Omental fat pad (tissue), 4 donors: ENCODE data around the gene CAPN13. TPM values are rescaled to one million over a fixed set of nuclear protein-coding genes. Genes with fewer than 3 reads are reported as not detected.

ENCODE experiments used
- ATAC-seq: fragments of 150-250 bp; one replicate; pipeline ENCODE4 v1.9.1; 2016; ENCODE audit warnings: mild to moderate bottlenecking, moderate library complexity; ENCODE audit not compliant: low FRiP score
- DNase-seq: peaks from one replicate; pipeline ENCODE4 v3.0.0-alpha.2; 2019; ENCODE audit warnings: low spot score
- CTCF ChIP-seq, 3 donors: fragments of 450-650 bp; IDR thresholded peaks; one replicate each; pipeline ENCODE4 v1.5.1; 2016 to 2017; ENCODE audit warnings: antibody characterized with exemption in 3 of 3, mild to moderate bottlenecking in 3 of 3, moderate library complexity in 2 of 3
- total RNA-seq, 4 donors: library from RNA; depleted of rRNA; stranded (reverse); fragments of >200 nt; gene quantifications; one replicate each; pipeline ENCODE4 v1.1.0, GENCODE V29; 2016

CAPN13 gene
- total RNA-seq, 4 donors from 2014 or later = not detected

GRCh38 chr2:30800159-30800558, 7.1 kb downstream of the CAPN13 start:
- ATAC-seq (no peak), DNase-seq (no peak)
- no peak for TF ChIP-seq CTCF (IDR thresholded peaks at IDR 0.05)

DNA sequence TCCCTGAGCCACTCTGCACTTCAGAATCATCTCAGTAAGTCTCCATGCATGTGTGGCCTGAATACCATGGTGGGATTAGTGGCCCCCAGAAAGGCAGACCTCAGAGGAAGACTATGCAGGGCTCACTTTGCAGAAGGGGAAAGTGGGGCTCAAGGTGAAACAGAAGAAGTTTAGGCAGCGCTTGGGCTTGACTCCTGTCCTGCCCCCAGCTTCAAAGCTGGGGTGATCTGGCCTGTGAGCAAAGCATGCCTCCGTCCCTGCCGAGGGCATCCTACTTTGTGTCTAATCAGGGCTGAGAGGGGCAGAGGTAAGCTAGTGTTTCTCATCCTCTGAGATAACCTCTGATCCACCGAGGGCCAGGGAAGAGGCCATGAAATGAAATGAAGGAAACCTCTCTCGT, 7.9 kb downstream of the CAPN13 start:
- no peak for DNase-seq
- ATAC-seq = no peak
- TF ChIP-seq CTCF (IDR thresholded peaks at IDR 0.05) = no peak

- ATAC-seq = no peak
- DNase-seq = no peak
- no peak for TF ChIP-seq CTCF (IDR thresholded peaks at IDR 0.05)
Observed at GRCh38 chr2:30798536-30798991, 8.7 kb downstream of the CAPN13 start.

- no peak for ATAC-seq
- no peak for DNase-seq
- TF ChIP-seq CTCF (IDR thresholded peaks at IDR 0.05) = no peak
Observed at GRCh38 chr2:30797381-30798015, 9.7 kb downstream of the CAPN13 start.

DNA sequence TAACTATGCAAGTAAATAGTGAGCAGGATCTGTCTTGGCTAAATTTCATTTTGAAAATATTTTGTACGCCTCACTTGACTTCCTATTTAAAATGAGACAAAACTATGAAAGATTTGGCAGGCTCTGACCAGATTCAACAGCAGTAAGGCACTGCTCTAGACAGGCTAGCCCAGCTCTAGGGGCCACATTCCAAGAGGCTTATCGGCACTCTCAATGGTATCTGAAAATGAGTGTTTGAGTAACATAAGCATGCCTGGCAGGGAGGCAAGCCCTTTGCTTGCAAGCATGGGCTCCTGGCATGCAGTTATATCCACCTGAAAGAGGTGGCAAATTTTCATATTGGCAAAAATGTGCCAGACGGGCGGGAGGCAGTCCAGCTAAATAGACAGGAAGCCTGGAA, 10.5 kb downstream of the CAPN13 start:
- ATAC-seq = no peak
- TF ChIP-seq CTCF (IDR thresholded peaks at IDR 0.05) = no peak
- DNase-seq = no peak

DNA sequence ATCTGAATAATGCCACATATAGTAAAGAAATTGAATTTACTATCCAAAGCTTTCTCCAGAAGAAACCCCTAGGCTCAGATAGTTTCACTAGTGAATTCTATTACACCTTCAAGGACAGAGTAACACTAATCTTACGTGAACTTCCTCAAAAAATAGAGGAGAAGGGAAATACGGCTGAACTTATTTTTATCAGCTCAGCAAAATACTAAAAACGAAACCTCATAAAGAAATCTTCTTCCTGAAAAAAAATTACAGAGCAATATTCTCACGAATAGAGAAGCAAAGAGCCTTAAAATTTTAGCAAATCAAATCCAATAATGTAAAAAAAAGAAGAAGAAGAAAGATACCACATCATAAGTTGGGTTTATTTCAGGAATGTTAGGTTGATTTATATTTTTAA, 14.7 kb downstream of the CAPN13 start:
- no peak for ATAC-seq
- DNase-seq = no peak
- no peak for TF ChIP-seq CTCF (IDR thresholded peaks at IDR 0.05)

DNA sequence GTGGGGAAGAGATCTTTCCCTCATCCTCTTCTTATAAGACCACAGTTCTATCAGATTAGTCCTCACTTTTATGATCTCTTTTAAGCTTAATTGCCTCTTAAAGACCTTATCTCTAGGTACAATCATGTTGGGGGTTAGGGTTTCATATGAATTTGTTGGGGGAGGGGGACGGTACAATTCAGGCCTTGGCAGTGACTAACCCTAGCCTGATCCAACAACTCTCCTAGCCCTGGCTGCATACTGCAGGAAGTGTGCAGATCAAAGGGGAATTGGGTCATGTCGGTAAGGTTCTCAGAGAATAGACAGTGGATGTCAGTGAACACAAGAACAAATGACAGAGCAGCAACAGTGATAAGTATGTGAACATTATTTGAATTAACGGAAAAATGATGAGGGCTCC, 16.4 kb downstream of the CAPN13 start:
- DNase-seq (no peak), ATAC-seq (no peak)
- TF ChIP-seq CTCF (IDR thresholded peaks at IDR 0.05) = no peak
